CD4-positive, alpha-beta T cell (primary cell): Measurements from ENCODE around the gene NFATC1. TPM values are rescaled to one million over a fixed set of nuclear protein-coding genes. Genes with fewer than 3 reads are reported as not detected.

Source experiments
- ATAC-seq: fragments of 200-7000 bp; cut with Tn5 transposase; one replicate; pipeline ENCODE4 v1.10.0; 2022; ENCODE audit warnings: mild to moderate bottlenecking; ENCODE audit not compliant: poor library complexity
- CTCF ChIA-PET: fragments of 350-600 bp; sonication (Branson Sonifier 250); formaldehyde crosslinking; loops from one replicate; lab custom pipeline; 2021; ENCODE audit warnings: antibody characterized with exemption, inconsistent platforms; lab: Charles Lee
- POLR2A ChIA-PET: fragments of 350-600 bp; sonication (Branson Sonifier 250); formaldehyde crosslinking; loops from one replicate; lab custom pipeline; 2021; ENCODE audit warnings: antibody characterized with exemption, inconsistent platforms; lab: Charles Lee
- DNase-seq, 14 experiments: peaks; one replicate each; pipeline ENCODE4 v3.0.0-alpha.2; 2013 to 2020; ENCODE audit warnings: mixed read lengths in 2 of 14
- H3K27ac ChIP-seq, 2 donors: one replicate each; pipeline versions ENCODE4 v1.5.1 to v1.7.0; 2013; ENCODE audit warnings: low read length in 2 of 2, low read depth in 1 of 2, mild to moderate bottlenecking in 1 of 2
- H3K27me3 ChIP-seq, 2 experiments: 1 replicate in 1 of 2; 2 replicates in 1 of 2; pipeline versions ENCODE4 v1.6.1 to v1.7.0; 2013; ENCODE audit warnings: low read length in 2 of 2, control low read depth in 1 of 2, mild to moderate bottlenecking in 1 of 2, moderate library complexity in 1 of 2; ENCODE audit not compliant: insufficient read depth in 2 of 2, control insufficient read depth in 1 of 2
- H3K36me3 ChIP-seq: one replicate; pipeline ENCODE4 v1.6.1; 2013; ENCODE audit warnings: low read length, control low read depth; ENCODE audit not compliant: insufficient read depth
- H3K4me1 ChIP-seq: one replicate; pipeline ENCODE4 v1.6.1; 2013; ENCODE audit warnings: low read length, control low read depth; ENCODE audit not compliant: insufficient read depth
- H3K4me3 ChIP-seq: one replicate; pipeline ENCODE4 v1.5.1; 2013; ENCODE audit warnings: mild to moderate bottlenecking, low read length, moderate library complexity
- H3K9me3 ChIP-seq, 2 experiments: 1 replicate in 1 of 2; 2 replicates in 1 of 2; pipeline versions ENCODE4 v1.6.1 to v1.7.0; 2013; ENCODE audit warnings: low read length in 2 of 2, mild to moderate bottlenecking in 2 of 2, control low read depth in 1 of 2, moderate library complexity in 1 of 2; ENCODE audit not compliant: control insufficient read depth in 1 of 2, insufficient read depth in 1 of 2
- H3K27ac Mint-ChIP-seq: one replicate; pipeline ENCODE4 v1.8.0; 2020; ENCODE audit warnings: mixed read lengths
- H3K27me3 Mint-ChIP-seq: one replicate; pipeline ENCODE4 v1.8.0; 2021; ENCODE audit warnings: mixed read lengths
- H3K36me3 Mint-ChIP-seq: one replicate; pipeline ENCODE4 v1.8.0; 2021; ENCODE audit warnings: low read depth, mixed read lengths
- H3K4me1 Mint-ChIP-seq: one replicate; pipeline ENCODE4 v1.8.0; 2021; ENCODE audit warnings: low read depth, mixed read lengths
- H3K4me3 Mint-ChIP-seq: one replicate; pipeline ENCODE4 v1.8.0; 2020; ENCODE audit warnings: mild to moderate bottlenecking, mixed read lengths
- H3K9me3 Mint-ChIP-seq: one replicate; pipeline ENCODE4 v1.8.0; 2020; ENCODE audit warnings: mixed read lengths
- CTCF ChIP-seq: fragments of 200-600 bp; IDR thresholded peaks from one replicate; pipeline ENCODE4 v1.8.0; 2022; ENCODE audit warnings: antibody characterized with exemption, mild to moderate bottlenecking
- intact Hi-C, 2 experiments: fragments of 100-400 bp; cut with DNase I in 1 of 2; cut with micrococcal nuclease in 1 of 2; formaldehyde crosslinking; loops; one replicate each; pipeline versions ENCODE4 v1.15.1 to v1.9.0; 2023 to 2025; cut with DNase I, micrococcal nuclease
- total RNA-seq, 174 experiments: library from RNA in 2 of 174; stranded (reverse) in 2 of 174; gene quantifications; one replicate each; pipeline ENCODE4 v1.2.3 and lab custom pipeline; 2021 to 2026

NFATC1 gene
- total RNA-seq, 2 experiments from 2014 or later: 107 to 113 TPM

GRCh38 chr18:79440316-79441110 lies 44.8 kb downstream of the NFATC1 start:
- peak; percentile 45 for ATAC-seq
- intact Hi-C loops: loop anchor here in 1 of 2 experiments (5.0 kb wide), 1 partner anchor 33 kb away; no protein-coding TSS in a partner anchor
- DNase-seq: peak in 2 of 14 experiments; percentile 18 to 25
- Histone ChIP-seq H3K4me3 (no peak overlapping the region), H3K36me3 (peaks cover 56% of the 10 kb centered on the region), H3K4me1 (peaks cover 55% of the 10 kb centered on the region), H3K9me3 (no peaks in the 10 kb centered on the region), H3K27ac (no peak overlapping the region), H3K27me3 (no peaks in the 10 kb centered on the region)
- no peaks in the 10 kb centered on the region for H3K27me3 Mint-ChIP-seq
- POLR2A ChIA-PET: interaction anchor here (1.1 kb wide), 1 partner anchor 35 kb away, joined by 4 read pairs; no protein-coding TSS in a partner anchor
- H3K4me1 Mint-ChIP-seq: peaks cover 46% of the 10 kb centered on the region
- CTCF ChIA-PET: no interaction called here
- no peak for TF ChIP-seq CTCF
- peaks cover 52% of the 10 kb centered on the region for H3K36me3 Mint-ChIP-seq
- no peak overlapping the region for H3K4me3 Mint-ChIP-seq
- peak overlapping the region; percentile 72 for H3K27ac Mint-ChIP-seq
- H3K9me3 Mint-ChIP-seq: no peaks in the 10 kb centered on the region

GRCh38 chr18:79441420-79441819 lies 45.7 kb downstream of the NFATC1 start:
- Mint-ChIP-seq H3K9me3 (no peaks in the 10 kb centered on the region), H3K36me3 (peaks cover 55% of the 10 kb centered on the region), H3K27ac (peak overlapping the region; percentile 72), H3K4me3 (no peak overlapping the region), H3K27me3 (no peaks in the 10 kb centered on the region), H3K4me1 (peaks cover 44% of the 10 kb centered on the region)
- H3K4me1 ChIP-seq: peaks cover 52% of the 10 kb centered on the region
- no peak overlapping the region for H3K27ac ChIP-seq
- no peaks in the 10 kb centered on the region for H3K9me3 ChIP-seq
- ChIA-PET POLR2A (no interaction called here), CTCF (no interaction called here)
- ATAC-seq (no peak), DNase-seq (no peak)
- no peak overlapping the region for H3K4me3 ChIP-seq
- peaks cover 58% of the 10 kb centered on the region for H3K36me3 ChIP-seq
- H3K27me3 ChIP-seq: no peaks in the 10 kb centered on the region
- intact Hi-C loops: loop anchor here in 1 of 2 experiments (5.0 kb wide), 1 partner anchor 34 kb away; no protein-coding TSS in a partner anchor
- no peak for TF ChIP-seq CTCF

- Mint-ChIP-seq H3K36me3 (peaks cover 63% of the 10 kb centered on the region), H3K4me3 (no peak overlapping the region), H3K27me3 (no peaks in the 10 kb centered on the region), H3K4me1 (peaks cover 44% of the 10 kb centered on the region), H3K9me3 (no peaks in the 10 kb centered on the region), H3K27ac (peak overlapping the region; percentile 42)
- TF ChIP-seq CTCF: no peak
- intact Hi-C loops: loop anchor here in 1 of 2 experiments (5.0 kb wide), 1 partner anchor 35 kb away; no protein-coding TSS in a partner anchor
- ChIA-PET CTCF (no interaction called here), POLR2A (no interaction called here)
- DNase-seq: no peak
- Histone ChIP-seq H3K27ac (no peak overlapping the region), H3K4me1 (peaks cover 41% of the 10 kb centered on the region), H3K36me3 (peaks cover 59% of the 10 kb centered on the region), H3K9me3 (no peaks in the 10 kb centered on the region), H3K4me3 (no peak overlapping the region), H3K27me3 (no peaks in the 10 kb centered on the region)
- ATAC-seq: no peak
Measured at GRCh38 chr18:79442508-79443221, 46.9 kb downstream of the NFATC1 start.
